GM06990 (cell line): ENCODE measurements around the gene NTM.

Source experiments
- DNase-seq: peaks from one replicate; pipeline ENCODE4 v3.0.0-alpha.2; 2011; ENCODE audit not compliant: insufficient read length; ENCODE audit errors: extremely low read depth
- H3K27me3 ChIP-seq: replicated peaks from 2 replicates; pipeline ENCODE4 v1.6.0; 2011; ENCODE audit warnings: low read length; ENCODE audit not compliant: control insufficient read depth, insufficient read depth
- H3K36me3 ChIP-seq: 2 replicates; pipeline ENCODE4 v1.5.1; 2011; ENCODE audit warnings: low read length; ENCODE audit not compliant: control insufficient read depth, insufficient read depth
- H3K4me3 ChIP-seq: replicated peaks from 2 replicates; pipeline ENCODE4 v1.5.1; 2011; ENCODE audit warnings: low read depth, mild to moderate bottlenecking, control low read depth, low read length
- TF ChIP-seq, protein P1 (sequence below): IDR thresholded peaks from 2 replicates; pipeline ENCODE4 v1.5.1; 2011; ENCODE audit warnings: low read length, control low read depth, mild to moderate bottlenecking, inconsistent platforms; ENCODE audit not compliant: insufficient read depth, poor library complexity, severe bottlenecking

Gene NTM

DNA sequence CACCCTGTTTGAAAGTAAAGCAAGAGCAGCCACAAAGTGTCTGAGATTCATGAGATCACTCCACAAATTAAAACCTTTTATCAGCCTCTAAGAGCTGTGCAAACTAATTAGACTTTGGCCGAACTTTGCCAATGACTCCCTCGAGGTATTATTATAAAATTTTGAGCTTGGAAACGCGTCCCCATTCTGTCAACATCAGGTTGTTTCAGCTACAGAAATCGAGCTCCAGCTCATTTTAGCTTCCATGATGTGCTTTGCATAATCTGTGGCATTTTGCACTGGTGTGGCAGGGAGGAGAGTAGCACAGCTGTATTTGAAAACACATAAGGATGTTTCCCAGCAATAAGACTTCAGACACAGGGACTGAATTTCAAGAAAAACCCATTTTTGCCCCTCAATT, 872.2 kb downstream of the NTM start:
- DNase-seq = no peak
- H3K27me3 ChIP-seq = peaks cover 1% of the 10 kb centered on the region; the same call in 1 of the 2 replicates
- no peaks in the 10 kb centered on the region for H3K36me3 ChIP-seq
- TF ChIP-seq, protein P1, sequence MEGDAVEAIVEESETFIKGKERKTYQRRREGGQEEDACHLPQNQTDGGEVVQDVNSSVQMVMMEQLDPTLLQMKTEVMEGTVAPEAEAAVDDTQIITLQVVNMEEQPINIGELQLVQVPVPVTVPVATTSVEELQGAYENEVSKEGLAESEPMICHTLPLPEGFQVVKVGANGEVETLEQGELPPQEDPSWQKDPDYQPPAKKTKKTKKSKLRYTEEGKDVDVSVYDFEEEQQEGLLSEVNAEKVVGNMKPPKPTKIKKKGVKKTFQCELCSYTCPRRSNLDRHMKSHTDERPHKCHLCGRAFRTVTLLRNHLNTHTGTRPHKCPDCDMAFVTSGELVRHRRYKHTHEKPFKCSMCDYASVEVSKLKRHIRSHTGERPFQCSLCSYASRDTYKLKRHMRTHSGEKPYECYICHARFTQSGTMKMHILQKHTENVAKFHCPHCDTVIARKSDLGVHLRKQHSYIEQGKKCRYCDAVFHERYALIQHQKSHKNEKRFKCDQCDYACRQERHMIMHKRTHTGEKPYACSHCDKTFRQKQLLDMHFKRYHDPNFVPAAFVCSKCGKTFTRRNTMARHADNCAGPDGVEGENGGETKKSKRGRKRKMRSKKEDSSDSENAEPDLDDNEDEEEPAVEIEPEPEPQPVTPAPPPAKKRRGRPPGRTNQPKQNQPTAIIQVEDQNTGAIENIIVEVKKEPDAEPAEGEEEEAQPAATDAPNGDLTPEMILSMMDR = no peak
- H3K4me3 ChIP-seq = no peak overlapping the region

DNA sequence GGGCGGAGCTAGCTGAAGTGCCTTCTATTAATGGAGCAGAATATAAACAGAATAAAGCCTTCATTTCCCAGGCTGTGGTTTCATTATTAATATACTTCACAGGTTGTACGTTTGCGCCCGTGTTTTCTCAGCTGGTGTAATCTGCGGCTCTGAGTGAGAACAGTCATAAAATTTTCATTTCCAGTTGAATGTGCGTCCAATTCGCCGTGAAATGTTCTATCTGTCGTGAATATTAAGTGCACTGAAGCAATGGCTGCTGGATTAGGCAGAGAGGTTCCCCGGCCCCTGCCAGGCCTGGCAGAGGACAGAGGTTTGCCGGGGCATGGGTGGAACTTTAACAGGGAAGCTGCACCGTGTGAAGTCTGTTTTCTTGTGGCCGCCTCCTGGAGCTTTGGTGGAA, 874.4 kb downstream of the NTM start:
- no peak for DNase-seq
- H3K36me3 ChIP-seq = no peaks in the 10 kb centered on the region
- peaks cover 1% of the 10 kb centered on the region; the same call in 1 of the 2 replicates for H3K27me3 ChIP-seq
- TF ChIP-seq, protein P1 = no peak
- H3K4me3 ChIP-seq = no peak overlapping the region

GRCh38 chr11:132245403-132246385, 875.3 kb downstream of the NTM start:
- H3K4me3 ChIP-seq = no peak overlapping the region
- peaks cover 1% of the 10 kb centered on the region; the same call in 1 of the 2 replicates for H3K27me3 ChIP-seq
- no peaks in the 10 kb centered on the region for H3K36me3 ChIP-seq
- no peak for DNase-seq
- TF ChIP-seq, protein P1 = no peak

GRCh38 chr11:132248580-132248979, 878.2 kb downstream of the NTM start:
- no peaks in the 10 kb centered on the region for H3K36me3 ChIP-seq
- DNase-seq = no peak
- TF ChIP-seq, protein P1 = no peak
- H3K27me3 ChIP-seq = no peaks in the 10 kb centered on the region; the same call in 1 of the 2 replicates
- no peak overlapping the region for H3K4me3 ChIP-seq

GRCh38 chr11:132249256-132249655, 878.8 kb downstream of the NTM start:
- DNase-seq = no peak
- Histone ChIP-seq H3K36me3 (no peaks in the 10 kb centered on the region), H3K4me3 (no peak overlapping the region), H3K27me3 (peaks cover 3% of the 10 kb centered on the region)
- TF ChIP-seq, protein P1 = no peak
